Mammary epithelial cell (primary cell): ENCODE measurements around the gene CDK14.

ENCODE experiments used
- CTCF ChIP-seq, 2 donors: IDR thresholded peaks in 1 of 2; conservative IDR thresholded peaks in 1 of 2; 2 replicates each; pipeline ENCODE4 v1.5.1; 2011 to 2012; ENCODE audit warnings: inconsistent platforms in 2 of 2, low read length in 2 of 2, mild to moderate bottlenecking in 2 of 2, control low read depth in 1 of 2, low read depth in 1 of 2; ENCODE audit not compliant: insufficient read depth in 1 of 2; ENCODE audit errors: extremely low read depth in 1 of 2
- EZH2 ChIP-seq: IDR thresholded peaks from 2 replicates; pipeline ENCODE4 v1.6.1; 2012; ENCODE audit warnings: low read length, inconsistent platforms, borderline replicate concordance

GRCh38 chr7:90839727-90840291 is 243.7 kb downstream of the CDK14 start:
- TF ChIP-seq CTCF (conservative IDR thresholded peaks at IDR 0.05 in 1 of 2, IDR thresholded peaks at IDR 0.05 in 1 of 2; ENCODE audit: extremely low read depth in 1 of 2, insufficient read depth in 1 of 2, low read depth in 1 of 2, low read length in 2 of 2) (no peak), EZH2 (no peak)
